Fibroblast of skin of left biceps (primary cell): ENCODE measurements around the gene LAGE3.
"Not testable (repeated sequence)": the region's sequence is repeated elsewhere in the genome, so short reads cannot be mapped to it uniquely, and the experiment has no call there.

Source experiments
- DNase-seq, 2 experiments: peaks; one replicate each; pipeline ENCODE4 v3.0.0-alpha.2; 2013; ENCODE audit warnings: low read depth in 2 of 2

LAGE3 gene

GRCh38 chrX:154502098-154502497 is 23.0 kb upstream of the LAGE3 start:
- no peak for DNase-seq

GRCh38 chrX:154501423-154501822 is 22.3 kb upstream of the LAGE3 start:
- DNase-seq: not testable (repeated sequence)

- DNase-seq: not testable (repeated sequence)
These were observed 17.6 kb upstream of the LAGE3 start for GRCh38 chrX:154496591-154497137.

GRCh38 chrX:154495472-154495922 is 16.4 kb upstream of the LAGE3 start:
- no peak for DNase-seq

- DNase-seq: no peak
These were observed 15.6 kb upstream of the LAGE3 start for GRCh38 chrX:154494715-154495114.

- peak; percentile 77 for DNase-seq
These were observed 11.5 kb upstream of the LAGE3 start, which contains the start of gene SLC10A3 for GRCh38 chrX:154490414-154491083. SLC10A3 (minus strand) TSS chrX:154490629; CDS start chrX:154488940, 1,689 bp downstream.

GRCh38 chrX:154490021-154490413 is 10.9 kb upstream of the LAGE3 start:
- DNase-seq: no peak

- DNase-seq: no peak
These were observed 10.1 kb upstream of the LAGE3 start for GRCh38 chrX:154489182-154489581.

GRCh38 chrX:154488336-154489075 is 9.4 kb upstream of the LAGE3 start:
- DNase-seq: no peak

- no peak for DNase-seq
These were observed 8.6 kb upstream of the LAGE3 start for GRCh38 chrX:154487518-154488290.

- DNase-seq: no peak
These were observed 7.5 kb upstream of the LAGE3 start, which contains the start of gene UBL4A for GRCh38 chrX:154486396-154487207. UBL4A (minus strand) TSS chrX:154486615; CDS start chrX:154486584, 31 bp downstream.

GRCh38 chrX:154486052-154486395 is 6.9 kb upstream of the LAGE3 start:
- no peak for DNase-seq

GRCh38 chrX:154485150-154486051 is 6.3 kb upstream of the LAGE3 start:
- no peak for DNase-seq

GRCh38 chrX:154484255-154485149 is 5.4 kb upstream of the LAGE3 start:
- DNase-seq: no peak

GRCh38 chrX:154483325-154483724 is 4.2 kb upstream of the LAGE3 start:
- DNase-seq: no peak

- no peak for DNase-seq
These were observed 3.7 kb upstream of the LAGE3 start for GRCh38 chrX:154482786-154483185.

- DNase-seq: no peak
These were observed 3.0 kb upstream of the LAGE3 start for GRCh38 chrX:154481911-154482601.

GRCh38 chrX:154481195-154481594 is 2.1 kb upstream of the LAGE3 start:
- DNase-seq: no peak
